ENCODE measurements around the gene TBRG4.

Gene TBRG4

DNA sequence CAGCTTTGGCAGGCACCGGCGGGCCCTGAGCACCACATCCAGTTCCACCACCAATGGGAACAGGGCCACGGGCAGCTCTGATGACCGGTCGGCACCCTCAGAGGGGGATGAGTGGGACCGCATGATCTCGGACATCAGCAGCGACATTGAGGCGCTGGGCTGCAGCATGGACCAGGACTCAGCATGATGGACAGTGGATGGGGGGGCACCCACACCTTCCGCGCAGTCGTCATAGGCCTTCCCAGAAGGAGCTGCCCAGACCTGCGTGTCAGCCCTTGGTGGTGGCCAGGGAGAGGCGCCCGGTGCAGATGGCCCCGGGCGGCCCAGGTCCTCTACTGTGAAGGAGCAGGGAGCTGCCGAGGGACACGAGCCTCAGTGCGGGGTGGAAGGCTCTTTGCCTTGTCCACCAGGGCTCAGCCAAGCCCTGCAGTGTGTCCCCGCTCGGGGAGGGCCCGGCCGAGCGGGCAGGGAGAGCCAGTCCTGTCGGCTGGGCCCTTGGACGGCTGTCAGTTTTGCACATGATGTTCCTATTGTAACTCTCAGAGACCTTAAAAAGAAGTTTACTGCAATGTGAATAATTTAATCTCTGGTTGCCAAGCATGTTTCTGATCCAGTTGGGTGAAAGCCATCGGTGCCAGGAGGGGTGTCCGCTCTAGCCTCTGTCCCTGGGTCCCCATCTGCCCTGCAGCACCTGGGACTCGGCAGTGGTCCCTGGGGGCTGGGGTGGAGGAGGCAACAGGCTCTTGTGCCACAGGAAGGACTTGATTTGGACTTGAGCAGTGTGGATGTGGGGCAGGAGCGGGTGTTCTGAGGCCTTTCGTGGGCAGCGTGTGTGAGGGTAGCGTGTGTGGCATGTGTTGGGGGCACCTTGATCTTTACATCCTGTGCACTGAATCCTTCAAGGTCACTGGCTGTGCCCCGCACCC is 35.4 kb downstream of the TBRG4 start:
- peak in 1 of 56 donors; percentile 36 for DNase-seq

GRCh38 chr7:45075355-45075644 is 36.2 kb downstream of the TBRG4 start:
- DNase-seq = no peak

DNA sequence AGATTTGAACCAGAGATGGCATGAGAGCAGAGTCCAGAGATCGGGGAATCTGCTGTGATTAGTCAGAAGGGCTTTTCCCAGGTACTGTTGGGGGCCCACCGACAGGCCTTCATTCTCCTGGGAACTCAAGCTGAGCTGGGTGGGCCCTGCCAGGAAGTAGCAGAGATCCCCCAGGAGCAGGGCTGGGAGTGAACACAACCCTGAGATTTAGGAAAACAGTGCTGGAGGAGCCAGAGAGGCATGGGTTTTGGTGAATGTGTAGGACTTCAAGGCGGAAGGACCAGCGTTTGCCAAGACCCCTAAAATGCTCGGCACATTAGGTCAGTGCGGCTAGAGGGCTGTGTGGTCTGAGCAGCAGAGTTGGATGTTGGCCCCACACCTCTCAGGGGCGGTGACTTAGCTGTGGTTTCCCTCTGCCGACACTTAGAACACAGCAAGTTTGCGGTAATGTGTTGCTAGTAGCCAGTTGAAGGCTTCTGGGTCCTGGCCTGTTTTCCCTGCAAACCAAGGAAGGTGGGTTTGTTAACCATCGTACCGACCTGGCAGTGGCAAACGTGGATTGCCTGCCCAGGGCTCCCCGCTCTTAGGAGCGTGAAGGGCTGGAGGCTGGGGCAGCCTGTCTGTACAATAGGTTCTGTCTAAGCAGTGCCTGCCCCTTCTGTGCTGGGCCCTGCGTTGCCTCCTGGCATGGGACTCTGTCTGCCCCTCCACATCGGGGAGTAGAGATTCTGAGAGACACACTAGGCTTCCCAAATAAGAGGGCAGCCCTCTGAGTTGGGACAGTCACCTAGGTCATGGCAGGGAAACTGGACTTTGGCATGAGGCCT is 36.8 kb downstream of the TBRG4 start:
- DNase-seq = no peak

DNA sequence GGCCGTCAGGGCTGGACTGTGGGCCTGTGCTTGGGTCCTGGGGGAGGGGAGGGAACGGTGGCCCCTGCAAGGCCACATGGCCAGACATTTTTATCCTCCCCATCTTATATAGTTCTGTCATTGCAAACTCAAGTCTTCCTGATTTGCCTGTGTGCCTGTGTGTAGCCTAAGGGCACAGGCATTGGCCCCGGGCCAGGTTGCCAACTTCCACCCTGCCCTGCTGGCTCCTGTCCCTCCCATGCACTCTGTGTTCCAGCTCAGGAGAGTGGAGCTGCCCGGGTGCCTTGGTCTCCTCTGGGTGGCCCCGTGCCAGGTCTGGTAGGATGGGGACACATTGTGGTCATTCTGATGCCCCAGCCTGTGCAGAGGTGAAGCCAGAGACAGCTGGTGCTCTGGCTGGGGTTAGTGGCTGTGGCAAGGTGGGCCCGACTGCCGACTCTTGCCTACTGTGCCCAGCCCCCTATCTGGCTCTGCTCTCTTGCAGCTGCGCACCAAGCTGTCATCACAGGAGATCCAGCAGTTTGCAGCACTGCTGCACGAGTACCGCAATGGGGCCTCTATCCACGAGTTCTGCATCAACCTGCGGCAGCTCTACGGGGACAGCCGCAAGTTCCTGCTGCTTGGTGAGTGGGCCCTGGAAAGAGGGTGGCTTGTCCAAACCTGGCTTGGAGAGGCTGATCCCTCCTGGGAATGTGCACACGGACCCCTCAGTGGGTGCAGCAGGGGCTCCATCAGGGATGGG is 37.5 kb downstream of the TBRG4 start:
- peak in 8 of 56 donors; percentile 21 to 59 (median 34) for DNase-seq

- DNase-seq = peak in 4 of 56 donors; percentile 21 to 51 (median 28)
Observed at GRCh38 chr7:45073031-45073785, 38.3 kb downstream of the TBRG4 start.

GRCh38 chr7:45072131-45073030 is 39.1 kb downstream of the TBRG4 start:
- no peak for DNase-seq

- DNase-seq = no peak
Observed at GRCh38 chr7:45071528-45071927, 40.0 kb downstream of the TBRG4 start.

- no peak for DNase-seq
Observed at GRCh38 chr7:45070254-45070642, 41.2 kb downstream of the TBRG4 start.

DNA sequence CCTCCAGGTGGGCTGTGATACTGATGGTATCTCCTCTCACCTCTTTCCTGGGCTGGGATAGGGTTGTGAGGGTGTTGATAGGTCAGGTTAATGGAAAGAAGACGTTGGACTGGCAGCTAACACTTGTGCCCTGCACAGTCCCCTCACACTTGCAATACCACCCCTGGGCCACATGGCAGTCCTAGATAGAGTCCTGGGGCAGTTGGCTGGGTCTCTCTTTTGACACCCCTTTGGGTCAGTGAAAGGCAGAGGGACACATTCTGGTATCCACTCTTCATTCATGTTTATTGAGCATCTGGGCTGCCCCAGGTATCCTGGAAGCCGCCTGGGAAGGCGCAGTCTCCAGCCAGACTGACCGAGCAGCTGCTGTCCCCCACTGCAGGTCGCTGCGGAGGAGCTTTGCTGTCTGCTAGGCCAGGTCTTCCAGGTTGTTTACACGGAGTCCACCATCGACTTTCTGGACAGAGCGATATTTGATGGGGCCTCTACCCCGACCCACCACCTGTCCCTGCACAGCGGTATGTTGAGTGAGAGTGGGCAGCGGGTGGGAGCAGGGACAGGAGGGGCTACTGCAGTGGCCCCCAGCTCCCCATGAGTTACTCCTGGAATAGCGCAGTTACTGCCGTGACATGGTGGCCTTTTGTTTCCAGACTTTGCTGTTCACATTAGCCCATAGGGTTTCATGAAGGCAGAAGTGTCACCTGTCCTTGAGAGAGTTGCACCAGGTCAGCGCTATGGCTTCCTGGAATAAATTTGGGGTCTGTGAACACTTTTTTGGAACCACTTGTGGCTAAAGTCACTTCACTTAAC is 41.8 kb downstream of the TBRG4 start:
- no peak for DNase-seq

DNA sequence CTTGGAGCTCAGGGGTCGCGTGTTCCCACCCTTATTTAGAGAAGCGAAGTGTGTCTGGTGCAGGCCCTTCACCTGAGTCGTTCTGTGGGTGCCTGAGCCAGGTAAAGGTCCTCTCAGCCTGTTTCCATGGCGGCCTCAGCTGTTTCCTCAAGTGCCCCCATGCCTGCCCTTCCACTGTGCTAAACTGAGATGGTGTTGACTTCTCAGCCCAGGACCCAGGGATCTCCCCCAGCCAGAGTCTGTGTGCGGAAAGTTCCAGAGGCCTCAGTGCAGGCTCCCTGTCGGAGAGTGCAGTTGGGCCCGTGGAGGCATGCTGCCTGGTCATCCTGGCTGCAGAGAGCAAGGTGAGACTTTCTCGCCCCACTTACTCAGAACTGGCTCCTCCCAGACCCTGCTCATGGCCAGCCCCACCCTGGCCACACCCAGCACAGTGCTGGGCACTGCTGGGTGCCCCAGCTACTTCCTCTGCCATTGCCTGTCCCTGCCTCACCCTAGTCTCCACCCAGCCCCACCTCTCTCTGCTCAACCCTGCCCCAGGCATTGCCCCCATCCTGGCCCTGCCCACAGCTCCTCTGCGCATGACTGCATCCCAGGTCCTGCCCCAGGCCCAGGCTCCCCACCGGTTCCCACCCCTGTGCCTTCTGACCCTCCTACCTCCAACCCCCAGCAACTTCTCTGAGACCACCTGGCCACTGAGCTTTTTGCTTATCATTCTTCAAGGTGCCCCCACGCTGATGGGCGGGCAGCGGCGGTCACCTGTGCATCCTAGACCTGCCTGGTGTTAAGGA is 43.1 kb downstream of the TBRG4 start:
- DNase-seq = no peak

- DNase-seq = no peak
Observed at GRCh38 chr7:45067582-45067981, 43.9 kb downstream of the TBRG4 start.

DNA sequence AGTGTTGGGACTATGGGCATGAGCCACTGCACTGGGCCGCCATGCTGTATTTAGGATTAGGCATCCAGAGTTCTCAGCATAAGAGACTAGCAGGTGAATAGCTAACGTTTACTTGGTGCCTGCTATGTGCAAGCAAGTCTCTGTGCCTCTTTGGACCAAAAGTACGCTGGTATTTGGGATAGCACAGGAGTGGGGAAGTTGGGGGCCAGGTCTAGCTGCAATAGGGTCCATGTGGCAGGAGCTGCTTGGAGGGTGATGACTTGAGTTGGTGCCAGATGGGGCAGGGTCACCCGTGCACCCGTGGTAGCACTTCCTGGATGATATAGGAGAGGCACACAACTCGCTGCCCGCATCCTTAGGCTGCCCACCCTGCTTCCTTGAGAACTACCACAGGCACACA is 45.1 kb downstream of the TBRG4 start:
- no peak for DNase-seq

- peak in 1 of 56 donors; percentile 25 for DNase-seq
Observed at GRCh38 chr7:45065031-45065995, 46.2 kb downstream of the TBRG4 start.

DNA sequence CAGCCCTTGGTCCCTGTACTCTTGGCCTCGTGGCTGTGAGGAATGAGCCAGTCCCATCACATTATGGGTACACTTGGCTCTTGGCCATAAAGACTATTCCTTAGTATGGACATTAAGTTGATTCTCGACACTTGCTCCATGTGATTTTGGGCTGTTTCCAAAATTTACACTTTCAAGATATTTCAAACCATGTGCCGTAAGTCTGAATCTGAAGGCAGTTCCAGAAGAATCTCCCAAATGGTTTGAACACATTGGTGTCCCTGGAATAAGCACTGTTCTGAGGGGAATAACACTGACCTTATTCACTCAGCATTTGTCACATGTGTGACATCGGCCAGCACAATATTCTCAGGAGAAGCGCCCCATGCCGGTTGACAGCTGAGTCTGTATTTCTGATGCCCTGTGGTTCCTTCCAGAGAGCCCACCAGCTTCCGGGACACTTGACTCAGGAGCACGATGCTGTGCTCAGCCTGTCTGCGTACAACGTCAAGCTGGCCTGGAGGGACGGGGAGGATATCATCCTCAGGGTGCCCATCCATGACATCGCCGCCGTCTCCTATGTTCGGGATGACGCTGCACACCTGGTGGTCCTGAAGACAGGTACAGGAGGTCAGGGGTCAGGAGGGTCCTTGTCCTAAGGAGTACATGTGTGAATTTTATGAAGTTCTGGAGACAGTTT is 47.3 kb downstream of the TBRG4 start:
- no peak for DNase-seq

GRCh38 chr7:45061806-45062425 is 49.6 kb downstream of the TBRG4 start:
- no peak for DNase-seq

GRCh38 chr7:45061352-45061751 is 50.1 kb downstream of the TBRG4 start:
- DNase-seq = no peak
